GM20000 (cell line): ENCODE data around the gene LASP1.
A peak's percentile ranks its signal among the peaks of the same experiment; 100 is the strongest.

Source experiments
- DNase-seq: peaks from one replicate; pipeline ENCODE4 v3.0.0; 2012; ENCODE audit warnings: low spot score
- TF ChIP-seq, protein P1 (sequence below): IDR thresholded peaks from 2 replicates; pipeline ENCODE4 v1.5.1; 2012; ENCODE audit warnings: mild to moderate bottlenecking, control low read depth; ENCODE audit errors: extremely low read depth, missing control alignments

LASP1 gene

DNA sequence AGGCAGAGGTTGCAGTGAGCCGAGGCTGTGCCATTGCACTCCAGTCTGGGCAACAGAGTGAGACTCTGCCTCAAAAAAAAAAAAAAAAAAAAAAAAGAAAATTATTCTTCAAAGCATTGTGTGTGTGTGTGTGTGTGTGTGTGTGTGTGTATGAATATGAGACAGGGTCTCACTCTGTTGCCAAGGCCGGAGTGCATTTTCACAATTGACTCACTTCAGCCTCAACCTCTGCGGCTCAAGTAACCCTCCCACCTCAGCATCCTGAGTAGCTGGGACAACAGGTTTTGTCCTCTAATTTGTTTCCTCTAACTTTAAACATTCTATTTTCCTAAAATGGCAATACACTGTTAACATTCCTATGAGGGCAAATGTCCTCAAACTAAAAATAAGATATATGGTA, 89.7 kb downstream of the LASP1 start:
- TF ChIP-seq, protein P1, sequence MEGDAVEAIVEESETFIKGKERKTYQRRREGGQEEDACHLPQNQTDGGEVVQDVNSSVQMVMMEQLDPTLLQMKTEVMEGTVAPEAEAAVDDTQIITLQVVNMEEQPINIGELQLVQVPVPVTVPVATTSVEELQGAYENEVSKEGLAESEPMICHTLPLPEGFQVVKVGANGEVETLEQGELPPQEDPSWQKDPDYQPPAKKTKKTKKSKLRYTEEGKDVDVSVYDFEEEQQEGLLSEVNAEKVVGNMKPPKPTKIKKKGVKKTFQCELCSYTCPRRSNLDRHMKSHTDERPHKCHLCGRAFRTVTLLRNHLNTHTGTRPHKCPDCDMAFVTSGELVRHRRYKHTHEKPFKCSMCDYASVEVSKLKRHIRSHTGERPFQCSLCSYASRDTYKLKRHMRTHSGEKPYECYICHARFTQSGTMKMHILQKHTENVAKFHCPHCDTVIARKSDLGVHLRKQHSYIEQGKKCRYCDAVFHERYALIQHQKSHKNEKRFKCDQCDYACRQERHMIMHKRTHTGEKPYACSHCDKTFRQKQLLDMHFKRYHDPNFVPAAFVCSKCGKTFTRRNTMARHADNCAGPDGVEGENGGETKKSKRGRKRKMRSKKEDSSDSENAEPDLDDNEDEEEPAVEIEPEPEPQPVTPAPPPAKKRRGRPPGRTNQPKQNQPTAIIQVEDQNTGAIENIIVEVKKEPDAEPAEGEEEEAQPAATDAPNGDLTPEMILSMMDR, result no peak
- no peak for DNase-seq

DNA sequence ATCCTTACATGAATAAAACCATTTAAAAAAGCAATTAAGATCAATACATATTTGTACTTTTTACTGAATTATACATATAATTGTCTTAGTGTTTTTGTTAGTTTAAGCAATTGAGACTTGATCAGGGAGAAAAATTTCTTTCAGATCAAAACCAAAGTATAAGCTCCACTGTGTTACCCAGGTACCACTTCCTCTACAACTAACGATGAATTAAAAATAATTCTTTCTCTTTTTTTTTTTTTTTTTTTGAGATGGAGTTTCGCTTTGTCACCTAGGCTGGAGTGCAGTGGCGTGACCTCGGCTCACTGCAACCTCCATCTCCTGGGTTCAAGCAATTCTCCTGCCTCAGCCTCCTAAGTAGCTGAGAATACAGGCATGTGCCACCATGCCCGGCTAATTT, 90.5 kb downstream of the LASP1 start:
- DNase-seq, result no peak
- TF ChIP-seq, protein P1, result no peak

DNA sequence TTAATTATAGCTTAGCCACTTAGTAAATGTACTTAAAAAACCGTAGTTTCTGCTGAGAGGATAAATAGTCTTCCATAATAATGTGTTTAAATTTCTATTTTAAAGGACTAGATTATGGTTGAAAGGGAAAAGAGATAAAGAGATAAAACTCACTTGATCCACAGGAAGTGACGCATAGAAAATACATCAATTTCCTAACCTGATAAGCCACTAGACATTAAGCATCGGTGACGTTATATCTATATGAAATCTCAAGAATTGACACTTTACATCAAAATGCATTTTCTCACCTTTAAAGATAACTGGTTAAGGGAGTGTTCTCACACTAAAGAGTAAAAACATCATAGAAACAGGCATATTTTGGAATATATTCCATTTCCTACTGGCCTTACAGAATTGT, 91.6 kb downstream of the LASP1 start:
- DNase-seq, result no peak
- TF ChIP-seq, protein P1, result no peak

DNA sequence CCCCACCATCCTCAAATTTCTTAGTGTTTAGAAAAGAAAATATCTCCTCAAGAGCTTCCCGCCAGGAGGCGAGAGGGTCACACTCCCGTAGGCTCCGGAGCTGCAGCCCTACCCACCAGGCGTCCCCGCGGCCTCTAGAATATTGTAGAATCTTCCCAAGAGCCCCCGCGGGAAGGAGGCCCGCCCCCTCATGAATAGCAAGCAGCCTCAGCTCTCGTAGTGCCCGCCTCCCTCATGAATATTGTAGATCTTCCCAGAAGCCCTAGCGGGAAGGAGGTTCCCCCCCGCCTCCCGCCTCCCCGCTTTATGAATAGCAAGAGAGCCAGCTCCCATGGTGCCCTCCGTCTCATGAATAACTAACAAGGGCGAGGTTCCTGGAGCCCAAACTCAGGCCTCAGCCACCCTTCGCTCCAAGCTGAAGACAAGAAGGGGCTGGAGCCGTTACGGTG, 97.5 kb downstream of the LASP1 start, which contains the start of gene FBXO47:
Gene FBXO47 (minus strand): TSS at position 114 of the 449 bp plus-strand sequence. CDS start 4,378 bp downstream, outside the sequence.
- DNase-seq, result peak; percentile 77
- TF ChIP-seq, protein P1, result no peak

DNA sequence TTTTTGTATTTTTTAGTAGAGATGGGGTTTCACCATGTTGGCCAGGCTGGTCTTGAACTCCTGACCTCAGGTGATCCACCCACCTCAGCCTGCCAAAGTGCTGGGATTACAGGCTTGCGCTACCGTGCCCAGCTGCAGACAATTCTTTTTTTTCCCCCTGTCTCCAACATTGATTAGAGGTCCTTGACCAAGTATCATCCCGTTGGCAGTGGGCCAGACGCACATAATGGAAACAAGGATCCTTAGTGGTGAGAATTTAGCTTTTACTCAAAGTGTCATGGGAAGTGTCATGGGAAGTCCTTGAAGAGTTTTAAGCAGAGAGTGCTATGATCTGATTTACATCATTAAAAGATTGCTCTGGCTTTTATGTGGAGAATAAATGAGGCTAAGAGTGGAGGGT, 99.4 kb downstream of the LASP1 start:
- DNase-seq, result no peak
- TF ChIP-seq, protein P1, result no peak

DNA sequence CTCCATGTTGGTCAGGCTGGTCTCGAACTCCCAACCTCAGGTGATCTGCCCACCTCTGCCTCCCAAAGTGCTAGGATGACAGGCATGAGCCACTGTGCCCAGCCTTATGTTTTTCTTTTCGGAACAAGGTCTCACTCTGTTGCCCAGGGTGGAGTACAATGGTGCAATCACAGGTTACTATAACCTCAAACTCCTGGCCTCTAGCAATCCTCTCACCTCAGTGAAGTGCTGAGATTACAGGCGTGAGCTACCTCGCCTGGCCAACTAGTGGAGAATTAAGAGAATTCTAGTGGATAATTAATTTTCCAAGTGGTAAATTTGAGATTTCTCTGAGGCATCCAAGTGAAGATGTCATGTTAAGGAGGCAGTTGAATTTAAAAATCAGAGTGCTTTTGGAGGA, 100.3 kb downstream of the LASP1 start:
- TF ChIP-seq, protein P1, result no peak
- no peak for DNase-seq

DNA sequence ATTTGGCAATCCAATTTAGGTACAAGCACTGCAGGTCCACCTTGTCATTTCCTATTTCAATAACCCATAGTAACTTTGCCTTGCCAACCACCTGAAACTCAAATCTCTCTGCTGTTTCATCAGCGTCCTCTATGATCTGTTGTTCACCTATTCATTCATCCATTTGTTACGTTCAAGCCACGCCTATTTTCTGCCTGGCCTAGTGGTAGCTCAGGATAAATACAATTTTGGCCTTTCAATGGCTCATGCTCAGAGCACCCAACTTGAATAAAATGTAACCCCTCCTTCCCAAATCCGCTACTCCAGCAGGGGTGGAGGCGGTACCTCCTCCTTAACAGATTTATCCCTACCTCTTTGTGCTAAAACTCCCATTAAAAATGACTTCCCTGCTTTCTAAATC, 100.9 kb downstream of the LASP1 start:
- no peak for DNase-seq
- TF ChIP-seq, protein P1, result no peak
